A549 (cell line): Measurements from ENCODE around the gene CHRND.

Experiments used
- EP300 ChIP-seq, 2 experiments: fragments of >200 bp; sonication (Bioruptor Twin); formaldehyde crosslinking; IDR thresholded peaks; 2 replicates in 1 of 2; 3 replicates in 1 of 2; pipeline ENCODE4 v1.6.1; 2016 to 2017
- ESRRA ChIP-seq: fragments of 150-350 bp; IDR thresholded peaks from 2 replicates; pipeline ENCODE4 v1.6.1; 2014; ENCODE audit warnings: mild to moderate bottlenecking, low read length, borderline replicate concordance
- FOSB ChIP-seq: fragments of 250-450 bp; sonication (Bioruptor Pico); IDR thresholded peaks from 2 replicates; pipeline ENCODE4 v1.5.0; 2020; ENCODE audit warnings: mild to moderate bottlenecking, moderate library complexity
- GATA3 ChIP-seq: IDR thresholded peaks from 2 replicates; pipeline ENCODE4 v1.6.1; 2012; ENCODE audit warnings: borderline replicate concordance
- HDAC2 ChIP-seq: fragments of 200-600 bp; sonication (generic); IDR thresholded peaks from 2 replicates; pipeline ENCODE4 v1.6.1; 2016
- MAFK ChIP-seq: fragments of 450-650 bp; IDR thresholded peaks from 2 replicates; pipeline ENCODE4 v1.6.1; 2014; ENCODE audit not compliant: partially characterized antibody
- NR3C1 ChIP-seq: fragments of >200 bp; sonication (Bioruptor Twin); formaldehyde crosslinking; IDR thresholded peaks from 3 replicates; pipeline ENCODE4 v1.6.1; 2017
- POLR2A ChIP-seq: IDR thresholded peaks from 2 replicates; pipeline ENCODE4 v1.6.1; 2012; ENCODE audit warnings: mild to moderate bottlenecking, low read length
- RARB ChIP-seq: fragments of 250-450 bp; sonication (Bioruptor Pico); IDR thresholded peaks from 2 replicates; pipeline ENCODE4 v1.8.0; 2021; ENCODE audit warnings: mild to moderate bottlenecking, moderate library complexity
- REST ChIP-seq: fragments of 200-600 bp; sonication (generic); IDR thresholded peaks from 2 replicates; pipeline ENCODE4 v1.6.1; 2016; ENCODE audit warnings: antibody characterized with exemption, mild to moderate bottlenecking, moderate library complexity
- TF ChIP-seq, protein P1 (sequence below): fragments of 250-450 bp; sonication (Bioruptor Pico); IDR thresholded peaks from 2 replicates; pipeline ENCODE4 v1.5.0; 2021; ENCODE audit warnings: mild to moderate bottlenecking, moderate library complexity, borderline replicate concordance
- TF ChIP-seq, protein P2 (sequence below): fragments of >200 bp; sonication (Bioruptor Twin); formaldehyde crosslinking; IDR thresholded peaks from 3 replicates; pipeline ENCODE4 v1.5.1; 2016
- TF ChIP-seq, protein P3 (sequence below): IDR thresholded peaks from 2 replicates; pipeline ENCODE4 v1.6.1; 2012

- TF ChIP-seq, protein P1, sequence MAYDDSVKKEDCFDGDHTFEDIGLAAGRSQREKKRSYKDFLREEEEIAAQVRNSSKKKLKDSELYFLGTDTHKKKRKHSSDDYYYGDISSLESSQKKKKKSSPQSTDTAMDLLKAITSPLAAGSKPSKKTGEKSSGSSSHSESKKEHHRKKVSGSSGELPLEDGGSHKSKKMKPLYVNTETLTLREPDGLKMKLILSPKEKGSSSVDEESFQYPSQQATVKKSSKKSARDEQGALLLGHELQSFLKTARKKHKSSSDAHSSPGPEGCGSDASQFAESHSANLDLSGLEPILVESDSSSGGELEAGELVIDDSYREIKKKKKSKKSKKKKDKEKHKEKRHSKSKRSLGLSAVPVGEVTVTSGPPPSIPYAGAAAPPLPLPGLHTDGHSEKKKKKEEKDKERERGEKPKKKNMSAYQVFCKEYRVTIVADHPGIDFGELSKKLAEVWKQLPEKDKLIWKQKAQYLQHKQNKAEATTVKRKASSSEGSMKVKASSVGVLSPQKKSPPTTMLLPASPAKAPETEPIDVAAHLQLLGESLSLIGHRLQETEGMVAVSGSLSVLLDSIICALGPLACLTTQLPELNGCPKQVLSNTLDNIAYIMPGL (CRISPR knock-in tag) = no peak
- TF ChIP-seq, protein P2, sequence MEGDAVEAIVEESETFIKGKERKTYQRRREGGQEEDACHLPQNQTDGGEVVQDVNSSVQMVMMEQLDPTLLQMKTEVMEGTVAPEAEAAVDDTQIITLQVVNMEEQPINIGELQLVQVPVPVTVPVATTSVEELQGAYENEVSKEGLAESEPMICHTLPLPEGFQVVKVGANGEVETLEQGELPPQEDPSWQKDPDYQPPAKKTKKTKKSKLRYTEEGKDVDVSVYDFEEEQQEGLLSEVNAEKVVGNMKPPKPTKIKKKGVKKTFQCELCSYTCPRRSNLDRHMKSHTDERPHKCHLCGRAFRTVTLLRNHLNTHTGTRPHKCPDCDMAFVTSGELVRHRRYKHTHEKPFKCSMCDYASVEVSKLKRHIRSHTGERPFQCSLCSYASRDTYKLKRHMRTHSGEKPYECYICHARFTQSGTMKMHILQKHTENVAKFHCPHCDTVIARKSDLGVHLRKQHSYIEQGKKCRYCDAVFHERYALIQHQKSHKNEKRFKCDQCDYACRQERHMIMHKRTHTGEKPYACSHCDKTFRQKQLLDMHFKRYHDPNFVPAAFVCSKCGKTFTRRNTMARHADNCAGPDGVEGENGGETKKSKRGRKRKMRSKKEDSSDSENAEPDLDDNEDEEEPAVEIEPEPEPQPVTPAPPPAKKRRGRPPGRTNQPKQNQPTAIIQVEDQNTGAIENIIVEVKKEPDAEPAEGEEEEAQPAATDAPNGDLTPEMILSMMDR = no peak
- TF ChIP-seq, protein P3, sequence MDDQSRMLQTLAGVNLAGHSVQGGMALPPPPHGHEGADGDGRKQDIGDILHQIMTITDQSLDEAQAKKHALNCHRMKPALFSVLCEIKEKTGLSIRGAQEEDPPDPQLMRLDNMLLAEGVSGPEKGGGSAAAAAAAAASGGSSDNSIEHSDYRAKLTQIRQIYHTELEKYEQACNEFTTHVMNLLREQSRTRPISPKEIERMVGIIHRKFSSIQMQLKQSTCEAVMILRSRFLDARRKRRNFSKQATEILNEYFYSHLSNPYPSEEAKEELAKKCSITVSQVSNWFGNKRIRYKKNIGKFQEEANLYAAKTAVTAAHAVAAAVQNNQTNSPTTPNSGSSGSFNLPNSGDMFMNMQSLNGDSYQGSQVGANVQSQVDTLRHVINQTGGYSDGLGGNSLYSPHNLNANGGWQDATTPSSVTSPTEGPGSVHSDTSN = no peak
- TF ChIP-seq POLR2A (no peak), ESRRA (no peak), RARB (no peak), MAFK (no peak), NR3C1 (no peak), FOSB (CRISPR knock-in tag) (no peak), EP300 (IDR thresholded peaks at IDR 0.05) (no peak), REST (no peak), GATA3 (no peak), HDAC2 (no peak)
Observed at GRCh38 chr2:232526372-232526941, 497 bp downstream of the CHRND start.
